ENCODE data around the gene EPN2.

Gene EPN2

GRCh38 chr17:19311421-19312215 is 74.5 kb downstream of the EPN2 start:
- no peak for DNase-seq (ENCODE audit: low read depth in 2 of 2)

- no peak for DNase-seq (ENCODE audit: low read depth in 2 of 2)
These were observed 75.2 kb downstream of the EPN2 start for GRCh38 chr17:19312406-19312805.

GRCh38 chr17:19313066-19313745 is 76.0 kb downstream of the EPN2 start:
- DNase-seq (ENCODE audit: low read depth in 2 of 2) = no peak

DNA sequence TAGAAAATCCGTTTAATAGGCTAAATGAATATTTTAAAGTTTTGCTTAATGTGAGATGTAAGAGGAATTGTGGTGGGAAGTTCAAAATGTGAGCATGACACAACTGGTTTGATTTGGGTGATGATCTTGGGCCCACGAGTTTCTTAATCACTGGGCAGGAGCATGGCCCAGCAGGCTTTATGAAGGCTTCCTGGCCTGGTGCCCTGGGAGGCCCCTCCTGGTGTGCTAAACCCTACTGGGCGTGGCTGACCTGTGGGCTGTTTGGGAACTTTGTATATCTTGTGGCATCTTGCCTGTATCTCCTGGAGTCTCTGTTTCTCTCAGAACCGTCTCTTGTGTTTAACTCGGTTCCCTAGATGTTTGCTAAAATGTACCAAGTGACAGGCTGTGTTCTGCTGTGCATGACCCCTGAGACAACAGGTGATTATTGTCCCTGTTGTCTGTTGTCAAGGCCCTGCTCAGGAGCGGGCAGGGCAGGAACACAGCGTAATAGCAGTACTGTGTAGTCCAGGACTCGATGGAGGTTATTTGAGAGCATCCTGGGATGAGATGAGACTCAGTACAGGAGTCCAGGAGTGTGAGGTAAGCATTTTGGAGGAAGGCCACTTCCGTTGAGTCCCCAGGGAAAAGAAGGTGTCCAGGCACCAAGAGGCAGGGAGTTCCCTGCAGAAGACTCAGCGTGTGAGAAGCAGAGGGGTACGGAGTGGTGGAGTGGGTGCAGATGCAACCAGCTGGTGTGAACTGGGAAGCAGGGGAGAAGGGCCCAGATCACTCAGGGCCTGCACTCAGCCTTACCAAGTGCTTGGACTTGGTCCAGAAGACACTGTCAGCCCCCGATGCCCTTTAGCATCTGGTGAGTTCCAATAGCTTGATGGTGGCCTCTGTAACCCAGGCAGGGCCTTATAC is 76.8 kb downstream of the EPN2 start:
- no peak for DNase-seq (ENCODE audit: low read depth in 2 of 2)

GRCh38 chr17:19315104-19315503 is 77.9 kb downstream of the EPN2 start:
- DNase-seq (ENCODE audit: low read depth in 2 of 2) = no peak

DNA sequence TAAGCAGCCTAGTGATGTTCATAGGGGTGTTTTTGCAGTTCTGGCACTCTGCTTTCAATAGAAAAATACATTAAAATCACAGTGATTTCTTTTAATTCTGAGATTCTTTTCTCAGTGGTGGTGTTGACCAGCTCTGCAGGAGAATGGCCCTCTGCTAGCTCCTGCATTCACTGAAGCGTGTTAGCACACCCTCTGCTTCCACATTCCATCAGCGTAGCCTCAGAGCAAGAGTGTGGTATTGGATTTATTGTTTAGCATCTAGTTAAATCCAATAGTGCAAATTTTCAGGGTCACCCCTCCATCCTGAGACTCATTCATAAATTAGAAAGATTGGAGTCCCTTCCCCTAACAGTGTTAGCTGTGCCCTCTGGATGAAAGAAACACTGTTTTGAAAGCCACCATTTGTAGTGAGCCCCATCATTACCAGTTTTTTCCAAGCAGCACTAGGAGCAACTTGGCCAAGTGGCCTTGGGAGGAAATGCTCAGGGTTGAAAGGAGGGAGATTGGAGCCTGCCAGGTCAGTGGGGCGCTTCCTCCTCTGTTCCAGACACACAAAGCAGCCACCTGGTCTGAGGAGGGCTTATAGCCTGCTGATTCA is 79.7 kb downstream of the EPN2 start:
- DNase-seq (ENCODE audit: low read depth in 2 of 2) = no peak

- peak in 1 of 2 experiments; percentile 3 for DNase-seq (ENCODE audit: low read depth in 2 of 2)
These were observed 80.4 kb downstream of the EPN2 start for GRCh38 chr17:19317359-19318095.

GRCh38 chr17:19318611-19319010 is 81.4 kb downstream of the EPN2 start:
- no peak for DNase-seq (ENCODE audit: low read depth in 2 of 2)

GRCh38 chr17:19319771-19320505 is 82.8 kb downstream of the EPN2 start:
- no peak for DNase-seq (ENCODE audit: low read depth in 2 of 2)

GRCh38 chr17:19320876-19321275 is 83.7 kb downstream of the EPN2 start:
- no peak for DNase-seq (ENCODE audit: low read depth in 2 of 2)

- no peak for DNase-seq (ENCODE audit: low read depth in 2 of 2)
These were observed 84.4 kb downstream of the EPN2 start for GRCh38 chr17:19321481-19322128.

GRCh38 chr17:19322129-19322505 is 85.0 kb downstream of the EPN2 start:
- DNase-seq (ENCODE audit: low read depth in 2 of 2) = no peak

- DNase-seq (ENCODE audit: low read depth in 2 of 2) = no peak
These were observed 85.7 kb downstream of the EPN2 start for GRCh38 chr17:19322861-19323260.

- no peak for DNase-seq (ENCODE audit: low read depth in 2 of 2)
These were observed 88.4 kb downstream of the EPN2 start for GRCh38 chr17:19325542-19325941.

DNA sequence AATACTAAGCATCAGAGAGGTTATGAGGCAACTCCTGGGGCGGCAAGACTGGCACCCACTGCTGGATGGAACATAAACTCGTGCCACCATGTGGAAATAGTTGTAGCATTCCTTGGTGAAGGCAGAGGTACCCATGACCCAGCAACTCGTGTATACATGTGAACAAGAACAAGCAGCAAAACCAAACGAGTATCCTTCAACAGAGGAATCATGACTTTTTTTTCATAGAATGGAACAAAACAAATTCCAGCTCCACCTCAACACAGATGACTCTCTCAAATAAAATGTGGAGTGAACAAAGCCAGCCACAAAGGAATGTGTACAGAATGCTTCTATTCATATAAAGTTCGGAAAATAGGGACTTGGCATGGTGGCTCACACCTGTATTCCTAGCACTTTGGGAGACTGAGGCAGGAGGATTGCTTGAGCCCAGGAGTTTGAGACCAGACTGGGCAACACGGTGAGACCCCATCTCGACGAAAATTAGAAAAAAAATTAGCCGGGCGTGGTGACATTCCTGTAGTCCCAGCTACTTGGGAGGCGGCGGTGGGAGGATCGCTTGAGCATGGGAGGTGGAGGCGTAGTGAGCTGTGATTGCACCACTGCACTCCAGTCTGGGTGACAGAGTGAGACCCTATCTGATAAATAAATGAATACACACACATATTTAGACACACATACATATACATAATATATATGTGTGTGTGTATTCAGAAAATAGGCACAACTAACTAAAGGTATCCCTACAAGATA is 90.0 kb downstream of the EPN2 start:
- DNase-seq (ENCODE audit: low read depth in 2 of 2) = peak; percentile 59 to 62

GRCh38 chr17:19328441-19329061 is 91.4 kb downstream of the EPN2 start:
- DNase-seq (ENCODE audit: low read depth in 2 of 2) = no peak

DNA sequence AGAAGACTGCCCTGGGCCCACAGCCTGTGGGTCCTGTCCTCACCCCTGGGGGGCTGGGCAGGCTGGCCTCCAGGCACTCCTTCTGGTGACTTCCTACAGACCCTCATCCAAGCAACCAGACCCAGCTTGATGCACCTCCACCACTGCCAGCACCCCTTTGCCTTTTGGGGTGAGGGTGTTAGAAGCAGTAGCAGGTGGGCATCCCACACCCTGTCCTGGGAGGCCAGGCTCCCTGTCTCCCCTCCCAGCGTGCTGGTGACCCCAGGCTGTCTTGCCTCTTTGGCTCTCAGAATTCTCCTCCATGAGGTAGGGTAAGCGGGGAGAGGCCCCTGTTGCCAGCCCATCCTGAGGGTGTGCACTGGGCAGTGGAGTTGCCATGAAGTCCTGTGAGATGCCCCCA is 92.0 kb downstream of the EPN2 start:
- DNase-seq (ENCODE audit: low read depth in 2 of 2) = no peak

GRCh38 chr17:19329839-19330238 is 92.7 kb downstream of the EPN2 start:
- DNase-seq (ENCODE audit: low read depth in 2 of 2) = no peak

DNA sequence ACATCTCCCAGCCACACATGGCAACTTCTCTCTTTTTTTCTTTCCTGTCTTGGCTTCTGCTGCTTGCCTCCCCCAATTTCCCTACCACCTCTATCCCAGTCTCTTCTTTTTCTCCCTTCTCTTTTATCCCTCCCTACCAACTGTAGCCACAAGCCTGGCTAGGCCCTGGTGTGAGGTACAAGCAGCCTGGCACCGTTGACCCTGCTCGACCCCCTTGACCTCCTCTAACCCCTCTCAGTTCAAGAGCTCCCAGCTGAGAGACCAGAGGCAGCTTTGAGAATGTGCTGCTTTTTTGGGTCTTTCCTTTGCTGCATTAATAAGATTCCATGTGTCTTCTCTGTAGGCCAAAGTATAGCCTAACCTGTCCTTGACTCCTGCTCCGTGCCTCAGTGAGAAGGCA is 93.1 kb downstream of the EPN2 start:
- no peak for DNase-seq (ENCODE audit: low read depth in 2 of 2)

Data from fibroblast of skin of left biceps (primary cell).